Measurements from ENCODE around the gene DCHS1.

- no peak for TF ChIP-seq CTCF (IDR thresholded peaks at IDR 0.05)
- no peak for TF ChIP-seq EP300 (IDR thresholded peaks at IDR 0.05)
- no peak for TF ChIP-seq POLR2A (IDR thresholded peaks at IDR 0.05)
- TF ChIP-seq POLR2AphosphoS5 (IDR thresholded peaks at IDR 0.05) = no peak
Measured at GRCh38 chr11:6616596-6617250, 38.9 kb downstream of the DCHS1 start.
